Endothelial cell of umbilical vein (primary cell): ENCODE data around the gene C2CD3. TPM values are rescaled to one million over a fixed set of nuclear protein-coding genes. Genes with fewer than 3 reads are reported as not detected.

Source experiments
- BruUV-seq: library from RNA; stranded (reverse); fragments of 400-500 nt; replicated peaks from 2 replicates; lab custom pipeline; 2021; lab: Mats Ljungman, UMichigan
- CTCF ChIA-PET: fragments of 300-600, 350-600 bp; sonication (Branson Sonifier 250); formaldehyde crosslinking; loops from one replicate; lab custom pipeline; 2021; ENCODE audit warnings: antibody characterized with exemption, inconsistent platforms; lab: Charles Lee
- POLR2A ChIA-PET: fragments of 300-600, 350-600 bp; sonication (Branson Sonifier 250); formaldehyde crosslinking; loops from one replicate; lab custom pipeline; 2021; ENCODE audit warnings: antibody characterized with exemption, inconsistent platforms; lab: Charles Lee
- DNase-seq: peaks from one replicate; pipeline ENCODE4 v3.0.0-alpha.2; 2011; ENCODE audit warnings: low read depth, low spot score
- FAIRE-seq: peaks from 2 replicates; lab custom pipeline; 2011; peaks lifted over from hg19 to GRCh38; lab: Jason Lieb, UNC
- H2AFZ ChIP-seq: 2 replicates; pipeline ENCODE4 v1.6.0; 2012; ENCODE audit warnings: low read depth, low read length, control low read depth, inconsistent platforms
- H3K27ac ChIP-seq: 2 replicates; pipeline ENCODE4 v1.5.1; 2011; ENCODE audit warnings: low read depth, mild to moderate bottlenecking, control low read depth, low read length, moderate library complexity; ENCODE audit not compliant: insufficient read depth
- H3K27me3 ChIP-seq, 2 experiments: 2 replicates each; pipeline versions ENCODE4 v1.6.0 to v1.6.1; 2011; ENCODE audit warnings: low read length in 2 of 2, mixed read lengths in 1 of 2; ENCODE audit not compliant: control insufficient read depth in 2 of 2, insufficient read depth in 2 of 2
- H3K36me3 ChIP-seq, 2 experiments: 2 replicates in 1 of 2; 3 replicates in 1 of 2; pipeline ENCODE4 v1.5.1; 2011; ENCODE audit warnings: low read length in 2 of 2, mild to moderate bottlenecking in 1 of 2, moderate library complexity in 1 of 2; ENCODE audit not compliant: control insufficient read depth in 2 of 2, insufficient read depth in 2 of 2; ENCODE audit errors: extremely low read depth in 1 of 2
- H3K4me1 ChIP-seq: 3 replicates; pipeline ENCODE4 v1.5.1; 2011; ENCODE audit warnings: mild to moderate bottlenecking, low read length; ENCODE audit not compliant: control insufficient read depth, insufficient read depth; ENCODE audit errors: extremely low read depth
- H3K4me2 ChIP-seq: 2 replicates; pipeline ENCODE4 v1.6.1; 2011; ENCODE audit warnings: low read length, control low read depth, mixed read lengths; ENCODE audit not compliant: insufficient read depth
- H3K4me3 ChIP-seq, 3 experiments: fragments of 200-600 bp in 1 of 3; sonication (generic), shearing (Covaris generic) in 1 of 3; replicated peaks in 1 of 3; 2 replicates each; pipeline ENCODE4 v1.5.1; 2011 to 2016; ENCODE audit warnings: control low read depth in 3 of 3, low read length in 3 of 3, mild to moderate bottlenecking in 2 of 3, inconsistent platforms in 1 of 3, low read depth in 1 of 3, moderate library complexity in 1 of 3; ENCODE audit not compliant: insufficient read depth in 1 of 3
- H3K79me2 ChIP-seq: 2 replicates; pipeline ENCODE4 v1.6.0; 2012; ENCODE audit warnings: low read length, inconsistent platforms; ENCODE audit not compliant: control insufficient read depth, insufficient read depth
- H3K9ac ChIP-seq: replicated peaks from 2 replicates; pipeline ENCODE3; 2011; ENCODE audit warnings: low read length, control low read depth; ENCODE audit not compliant: insufficient read depth; ENCODE audit errors: extremely low read depth
- H3K9me1 ChIP-seq: replicated peaks from 3 replicates; pipeline ENCODE4 v1.6.0; 2011; ENCODE audit warnings: mild to moderate bottlenecking, low read length; ENCODE audit not compliant: control insufficient read depth, insufficient read depth; ENCODE audit errors: extremely low read depth
- H3K9me3 ChIP-seq: replicated peaks from 2 replicates; pipeline ENCODE4 v1.5.1; 2012; ENCODE audit warnings: low read length, inconsistent platforms; ENCODE audit not compliant: control insufficient read depth, insufficient read depth
- H4K20me1 ChIP-seq: replicated peaks from 2 replicates; pipeline ENCODE3; 2011; ENCODE audit warnings: mild to moderate bottlenecking, low read length; ENCODE audit not compliant: control insufficient read depth, insufficient read depth; ENCODE audit errors: extremely low read depth
- EZH2 ChIP-seq: IDR thresholded peaks from 2 replicates; pipeline ENCODE4 v1.6.1; 2012; ENCODE audit warnings: borderline replicate concordance, low read depth, mild to moderate bottlenecking, moderate library complexity, low read length, inconsistent platforms; ENCODE audit not compliant: severe bottlenecking
- FOS ChIP-seq: IDR thresholded peaks from 2 replicates; pipeline ENCODE4 v1.6.1; 2011; ENCODE audit warnings: mild to moderate bottlenecking, low read length, moderate library complexity, borderline replicate concordance; ENCODE audit not compliant: insufficient read depth
- GATA2 ChIP-seq: IDR thresholded peaks from 2 replicates; pipeline ENCODE4 v1.7.0; 2011; ENCODE audit warnings: low read depth, mild to moderate bottlenecking, moderate library complexity, mixed read lengths, low read length; ENCODE audit not compliant: insufficient read length, insufficient read depth
- JUN ChIP-seq: IDR thresholded peaks from 2 replicates; pipeline ENCODE4 v1.6.1; 2011; ENCODE audit warnings: borderline replicate concordance, low read depth; ENCODE audit not compliant: insufficient read length, insufficient read depth
- MAX ChIP-seq: IDR thresholded peaks from 2 replicates; pipeline ENCODE4 v1.6.1; 2011; ENCODE audit not compliant: insufficient read depth, insufficient read length
- MYC ChIP-seq: IDR thresholded peaks from one replicate; pipeline ENCODE4 v1.6.1; 2011; ENCODE audit warnings: mild to moderate bottlenecking, low read depth, low read length
- POLR2A ChIP-seq: IDR thresholded peaks from 2 replicates; pipeline ENCODE4 v1.6.1; 2012; ENCODE audit warnings: low read depth, mild to moderate bottlenecking, control low read depth, low read length
- POLR2AphosphoS5 ChIP-seq: IDR thresholded peaks from 2 replicates; pipeline ENCODE4 v1.6.1; 2012; ENCODE audit warnings: low read depth, mild to moderate bottlenecking, control low read depth, low read length, moderate library complexity; ENCODE audit not compliant: insufficient read depth
- dilution Hi-C: fragments of 300-500 bp; cut with MboI; formaldehyde crosslinking; loops from one replicate; pipeline ENCODE4 v1.15.0; 2019; ENCODE audit warnings: low sequenced_read_pairs; ENCODE audit not compliant: extremely low pct_ligation_motif_present
- intact Hi-C: fragments of 100-400 bp; cut with micrococcal nuclease; formaldehyde crosslinking; loops from one replicate; pipeline ENCODE4 v1.10.0; 2022
- polyA plus RNA-seq, 4 experiments: library from polyadenylated mRNA; depleted of rRNA in 3 of 4; stranded (reverse) in 3 of 4; unstranded in 1 of 4; fragments of >200 nt; gene quantifications; 2 replicates each; pipeline versions ENCODE4 v1.2.1 to v1.2.3, GENCODE V29; 2011 to 2012; ENCODE audit warnings: missing spikeins in 1 of 4
- total RNA-seq: library from RNA; stranded (reverse); gene quantifications from 2 replicates; pipeline ENCODE4 v1.2.3, GENCODE V29; 2021
- TF ChIP-seq, protein P1 (sequence below), 2 donors: IDR thresholded peaks; 1 replicate in 1 of 2; 2 replicates in 1 of 2; pipeline ENCODE4 v1.5.1; 2011; ENCODE audit warnings: low read length in 2 of 2, mild to moderate bottlenecking in 2 of 2, moderate library complexity in 2 of 2, control low read depth in 1 of 2, inconsistent platforms in 1 of 2, low read depth in 1 of 2; ENCODE audit not compliant: insufficient read depth in 1 of 2; ENCODE audit errors: extremely low read depth in 1 of 2

C2CD3 gene
- total and polyA plus RNA-seq, 2 donors (not counting 3 experiments of a cell fraction or from before 2014, with no cell fraction given): 12.9 to 36.6 TPM

DNA sequence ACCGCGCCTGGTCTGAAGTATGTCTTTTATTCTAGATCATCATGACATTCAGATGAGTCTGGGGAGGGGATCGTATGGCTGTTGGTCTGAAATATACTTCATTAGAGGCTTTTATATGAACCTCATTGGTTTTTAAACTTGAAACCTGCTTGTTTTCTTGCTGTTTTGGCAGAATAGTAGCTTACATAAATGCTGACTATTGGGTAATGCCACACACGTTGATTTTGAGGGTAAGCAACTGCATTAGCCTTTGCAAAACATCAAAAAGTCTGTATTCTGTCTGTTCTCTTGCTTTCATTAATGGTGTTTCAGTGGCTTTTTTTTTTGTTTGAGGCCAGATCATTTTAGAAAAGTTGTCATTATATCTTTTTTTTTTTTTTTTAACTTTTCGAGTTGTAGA lies 14.5 kb upstream of the C2CD3 start:
- intact Hi-C loops (no loop called here), dilution Hi-C loops (no loop called here)
- Histone ChIP-seq H3K9me3 (no peaks in the 10 kb centered on the region), H3K4me2 (no peak overlapping the region), H3K79me2 (peaks cover 6% of the 10 kb centered on the region), H2AFZ (no peak overlapping the region), H4K20me1 (no peaks in the 10 kb centered on the region), H3K27ac (no peak overlapping the region), H3K9me1 (no peaks in the 10 kb centered on the region), H3K4me1 (no peaks in the 10 kb centered on the region), H3K27me3 (no peaks in the 10 kb centered on the region), H3K4me3 (no peak overlapping the region), H3K36me3 (no peaks in the 10 kb centered on the region), H3K9ac (no peak overlapping the region)
- FAIRE-seq (no peak), DNase-seq (no peak)
- ChIA-PET CTCF (interaction anchor here (0.9 kb wide), 1 partner anchor 9 kb away, joined by 3 read pairs; no protein-coding TSS in a partner anchor), POLR2A (no interaction called here)
- no peak for TF ChIP-seq JUN
- TF ChIP-seq EZH2: no peak
- no peak for TF ChIP-seq POLR2AphosphoS5
- no peak for TF ChIP-seq POLR2A
- TF ChIP-seq GATA2: no peak
- TF ChIP-seq MYC: no peak
- no peak for TF ChIP-seq MAX
- TF ChIP-seq, protein P1, sequence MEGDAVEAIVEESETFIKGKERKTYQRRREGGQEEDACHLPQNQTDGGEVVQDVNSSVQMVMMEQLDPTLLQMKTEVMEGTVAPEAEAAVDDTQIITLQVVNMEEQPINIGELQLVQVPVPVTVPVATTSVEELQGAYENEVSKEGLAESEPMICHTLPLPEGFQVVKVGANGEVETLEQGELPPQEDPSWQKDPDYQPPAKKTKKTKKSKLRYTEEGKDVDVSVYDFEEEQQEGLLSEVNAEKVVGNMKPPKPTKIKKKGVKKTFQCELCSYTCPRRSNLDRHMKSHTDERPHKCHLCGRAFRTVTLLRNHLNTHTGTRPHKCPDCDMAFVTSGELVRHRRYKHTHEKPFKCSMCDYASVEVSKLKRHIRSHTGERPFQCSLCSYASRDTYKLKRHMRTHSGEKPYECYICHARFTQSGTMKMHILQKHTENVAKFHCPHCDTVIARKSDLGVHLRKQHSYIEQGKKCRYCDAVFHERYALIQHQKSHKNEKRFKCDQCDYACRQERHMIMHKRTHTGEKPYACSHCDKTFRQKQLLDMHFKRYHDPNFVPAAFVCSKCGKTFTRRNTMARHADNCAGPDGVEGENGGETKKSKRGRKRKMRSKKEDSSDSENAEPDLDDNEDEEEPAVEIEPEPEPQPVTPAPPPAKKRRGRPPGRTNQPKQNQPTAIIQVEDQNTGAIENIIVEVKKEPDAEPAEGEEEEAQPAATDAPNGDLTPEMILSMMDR (IDR thresholded peaks at IDR 0.05; ENCODE audit: extremely low read depth in 1 of 2, insufficient read depth in 1 of 2, low read depth in 1 of 2, low read length in 2 of 2): no peak
- no peak for TF ChIP-seq FOS
- no TSS peak for BruUV-seq
